H1 (cell line): Measurements from ENCODE around the gene ZNF286A. TPM values are rescaled to one million over a fixed set of nuclear protein-coding genes. Genes with fewer than 3 reads are reported as not detected.
"Not testable (repeated sequence)": the region's sequence is repeated elsewhere in the genome, so short reads cannot be mapped to it uniquely, and the experiment has no call there.

ENCODE experiments used
- CTCF ChIA-PET: fragments of 300-600 bp; sonication (Branson Sonifier 250); formaldehyde crosslinking; loops from one replicate; lab custom pipeline; 2021; ENCODE audit not compliant: partially characterized antibody; lab: Charles Lee
- POLR2A ChIA-PET: fragments of 300-600 bp; sonication (Branson Sonifier 250); formaldehyde crosslinking; loops from one replicate; lab custom pipeline; 2021; ENCODE audit warnings: inconsistent platforms; ENCODE audit not compliant: partially characterized antibody; lab: Charles Lee
- DNase-seq, 2 experiments: peaks; one replicate each; pipeline versions ENCODE4 v3.0.0 to v3.0.0-alpha.2; 2010 to 2022; ENCODE audit warnings: low spot score in 2 of 2, low read depth in 1 of 2, mixed read lengths in 1 of 2
- FAIRE-seq: peaks from 2 replicates; lab custom pipeline; 2011; peaks lifted over from hg19 to GRCh38; lab: Jason Lieb, UNC
- H2AFZ ChIP-seq: 2 replicates; pipeline ENCODE4 v1.8.1; 2012; ENCODE audit warnings: low read length, inconsistent platforms
- H2AK5ac ChIP-seq: 2 replicates; pipeline ENCODE4 v1.6.1; 2013; ENCODE audit warnings: low read depth, low read length
- H2BK120ac ChIP-seq: replicated peaks from 2 replicates; pipeline ENCODE3; 2013; ENCODE audit warnings: low read depth, low read length, inconsistent platforms
- H2BK12ac ChIP-seq: 2 replicates; pipeline ENCODE4 v1.6.1; 2013; ENCODE audit warnings: low read depth, low read length
- H2BK15ac ChIP-seq: 2 replicates; pipeline ENCODE4 v1.6.1; 2013; ENCODE audit warnings: low read length
- H2BK20ac ChIP-seq: 2 replicates; pipeline ENCODE4 v1.6.1; 2013; ENCODE audit warnings: low read length
- H2BK5ac ChIP-seq: 2 replicates; pipeline ENCODE4 v1.6.1; 2013; ENCODE audit warnings: low read depth, low read length
- H3K14ac ChIP-seq: 2 replicates; pipeline ENCODE4 v1.6.1; 2013; ENCODE audit warnings: inconsistent platforms; ENCODE audit not compliant: insufficient read length
- H3K18ac ChIP-seq: 2 replicates; pipeline ENCODE4 v1.6.1; 2013; ENCODE audit warnings: low read length; ENCODE audit errors: extremely low read depth
- H3K23ac ChIP-seq: 2 replicates; pipeline ENCODE4 v1.6.1; 2013; ENCODE audit warnings: inconsistent platforms; ENCODE audit not compliant: insufficient read length
- H3K23me2 ChIP-seq: 2 replicates; pipeline ENCODE4 v1.6.1; 2013; ENCODE audit warnings: low read depth, low read length
- H3K27ac ChIP-seq: 2 replicates; pipeline ENCODE4 v1.6.1; 2011; ENCODE audit warnings: low read depth, low read length, inconsistent platforms
- H3K27me3 ChIP-seq, 4 experiments: replicated peaks in 1 of 4; 1 replicate in 1 of 4; 2 replicates in 3 of 4; pipeline versions ENCODE4 v1.6.1 to v1.8.1; 2011 to 2013; ENCODE audit warnings: low read length in 3 of 4, mild to moderate bottlenecking in 3 of 4, inconsistent platforms in 2 of 4, mixed read lengths in 2 of 4, moderate library complexity in 1 of 4; ENCODE audit not compliant: control insufficient read depth in 3 of 4, insufficient read depth in 3 of 4; ENCODE audit errors: extremely low read depth in 1 of 4
- H3K36me3 ChIP-seq, 4 experiments: 2 replicates each; pipeline versions ENCODE4 v1.6.1 to v1.8.1; 2011 to 2013; ENCODE audit warnings: mild to moderate bottlenecking in 4 of 4, low read length in 3 of 4, moderate library complexity in 2 of 4, control low read depth in 1 of 4, inconsistent platforms in 1 of 4; ENCODE audit not compliant: insufficient read depth in 4 of 4, control insufficient read depth in 2 of 4
- H3K4ac ChIP-seq: replicated peaks from 2 replicates; pipeline ENCODE3; 2013; ENCODE audit warnings: low read length, low read depth, mixed read lengths, inconsistent platforms; ENCODE audit not compliant: insufficient read length
- H3K4me1 ChIP-seq, 4 experiments: replicated peaks in 1 of 4; 1 replicate in 1 of 4; 2 replicates in 3 of 4; pipeline versions ENCODE4 v1.6.1 to v1.8.1; 2011 to 2013; ENCODE audit warnings: low read length in 3 of 4, inconsistent platforms in 2 of 4, mixed read lengths in 1 of 4; ENCODE audit not compliant: insufficient read depth in 4 of 4, control insufficient read depth in 3 of 4
- H3K4me2 ChIP-seq, 2 experiments: 2 replicates each; pipeline versions ENCODE4 v1.6.1 to v1.8.1; 2011 to 2013; ENCODE audit warnings: low read depth in 2 of 2, low read length in 2 of 2, control low read depth in 1 of 2, inconsistent platforms in 1 of 2, mild to moderate bottlenecking in 1 of 2; ENCODE audit not compliant: insufficient read depth in 1 of 2
- H3K4me3 ChIP-seq, 4 experiments: fragments of 200-600, 300-600 bp in 1 of 4; sonication (generic), shearing (Covaris generic), sonication (Bioruptor Twin) in 1 of 4; 2 replicates each; pipeline versions ENCODE4 v1.5.1 to v1.8.1; 2011 to 2016; ENCODE audit warnings: low read length in 4 of 4, low read depth in 3 of 4, control low read depth in 2 of 4, inconsistent platforms in 2 of 4, mild to moderate bottlenecking in 2 of 4, mixed read lengths in 1 of 4, moderate library complexity in 1 of 4; ENCODE audit not compliant: insufficient read depth in 2 of 4; ENCODE audit errors: extremely low read depth in 1 of 4
- H3K56ac ChIP-seq: replicated peaks from 2 replicates; pipeline ENCODE3; 2013; ENCODE audit warnings: low read depth, mild to moderate bottlenecking, mixed read lengths, low read length, inconsistent platforms; ENCODE audit not compliant: insufficient read length
- H3K79me1 ChIP-seq: 2 replicates; pipeline ENCODE4 v1.6.1; 2013; ENCODE audit warnings: low read depth, low read length, control low read depth
- H3K79me2 ChIP-seq, 2 experiments: 2 replicates each; pipeline versions ENCODE4 v1.6.1 to v1.8.1; 2012 to 2013; ENCODE audit warnings: low read length in 2 of 2, mild to moderate bottlenecking in 2 of 2, inconsistent platforms in 1 of 2; ENCODE audit not compliant: insufficient read depth in 2 of 2, control insufficient read depth in 1 of 2
- H3K9ac ChIP-seq, 4 experiments: replicated peaks in 1 of 4; 1 replicate in 1 of 4; 2 replicates in 3 of 4; pipeline versions ENCODE4 v1.6.1 to v1.8.1; 2011 to 2013; ENCODE audit warnings: low read depth in 3 of 4, low read length in 3 of 4, control low read depth in 2 of 4, mild to moderate bottlenecking in 2 of 4, moderate library complexity in 2 of 4, inconsistent platforms in 1 of 4; ENCODE audit errors: extremely low read depth in 1 of 4
- H3K9me3 ChIP-seq, 2 experiments: 2 replicates each; pipeline versions ENCODE4 v1.6.1 to v1.8.1; 2012 to 2013; ENCODE audit warnings: mild to moderate bottlenecking in 2 of 2, moderate library complexity in 2 of 2, control low read depth in 1 of 2, inconsistent platforms in 1 of 2, low read depth in 1 of 2, low read length in 1 of 2, mixed read lengths in 1 of 2; ENCODE audit not compliant: insufficient read depth in 2 of 2
- H4K20me1 ChIP-seq, 2 experiments: replicated peaks in 1 of 2; 2 replicates each; pipeline versions ENCODE3 to v1.8.1; 2011 to 2013; ENCODE audit warnings: inconsistent platforms in 2 of 2, low read length in 2 of 2, mild to moderate bottlenecking in 1 of 2; ENCODE audit not compliant: insufficient read depth in 2 of 2, control insufficient read depth in 1 of 2
- H4K5ac ChIP-seq: 2 replicates; pipeline ENCODE4 v1.6.1; 2013; ENCODE audit warnings: low read length, low read depth, mixed read lengths, inconsistent platforms; ENCODE audit not compliant: insufficient read length
- H4K8ac ChIP-seq: 2 replicates; pipeline ENCODE4 v1.8.0; 2013; ENCODE audit warnings: mild to moderate bottlenecking, moderate library complexity, low read length, inconsistent platforms; ENCODE audit not compliant: insufficient read depth; ENCODE audit errors: extremely low read depth
- H4K91ac ChIP-seq: replicated peaks from 2 replicates; pipeline ENCODE3; 2013; ENCODE audit warnings: low read length, mixed read lengths, inconsistent platforms; ENCODE audit not compliant: insufficient read length
- BRCA1 ChIP-seq: IDR thresholded peaks from 2 replicates; pipeline ENCODE4 v1.6.1; 2012; ENCODE audit warnings: low read depth, low read length, improper control_type of control experiment
- CHD2 ChIP-seq: IDR thresholded peaks from 2 replicates; pipeline ENCODE4 v1.6.1; 2012; ENCODE audit warnings: low read length, improper control_type of control experiment
- MAX ChIP-seq: IDR thresholded peaks from 2 replicates; pipeline ENCODE4 v1.6.1; 2012; ENCODE audit warnings: inconsistent platforms
- NRF1 ChIP-seq: IDR thresholded peaks from 2 replicates; pipeline ENCODE4 v1.6.1; 2011; ENCODE audit warnings: mild to moderate bottlenecking, low read depth, low read length, improper control_type of control experiment
- PHF8 ChIP-seq: fragments of 200-600 bp; sonication (generic); conservative IDR thresholded peaks from 2 replicates; pipeline ENCODE4 v1.7.1; 2012; ENCODE audit warnings: low read depth, mild to moderate bottlenecking, inconsistent platforms, low read length, moderate library complexity
- POLR2A ChIP-seq, 2 experiments: IDR thresholded peaks; 1 replicate in 1 of 2; 2 replicates in 1 of 2; pipeline ENCODE4 v1.6.1; 2011; ENCODE audit warnings: low read depth in 2 of 2, low read length in 2 of 2, mild to moderate bottlenecking in 2 of 2; ENCODE audit errors: control extremely low read depth in 1 of 2
- POLR2AphosphoS5 ChIP-seq: IDR thresholded peaks from 2 replicates; pipeline ENCODE4 v1.6.1; 2011; ENCODE audit warnings: low read depth, low read length
- SIN3A ChIP-seq, 2 experiments: IDR thresholded peaks in 1 of 2; conservative IDR thresholded peaks in 1 of 2; 2 replicates each; pipeline ENCODE4 v1.6.1; 2011 to 2012; ENCODE audit warnings: low read length in 2 of 2, improper control_type of control experiment in 1 of 2, low read depth in 1 of 2, mild to moderate bottlenecking in 1 of 2
- SIX5 ChIP-seq: IDR thresholded peaks from 2 replicates; pipeline ENCODE4 v1.6.1; 2011; ENCODE audit warnings: mild to moderate bottlenecking, low read depth, low read length
- TAF1 ChIP-seq: IDR thresholded peaks from 2 replicates; pipeline ENCODE4 v1.6.1; 2011; ENCODE audit warnings: mild to moderate bottlenecking, low read depth, low read length
- WGBS, 2 experiments: shearing (Covaris generic) in 1 of 2; methylation state at CpG; one replicate each; pipeline versions ENCODE4 v1.1.6 to v1.1.7; 2013 to 2015; ENCODE audit warnings: low lambda C conversion rate in 2 of 2, mixed read lengths in 2 of 2, inconsistent platforms in 1 of 2, low coverage in 1 of 2, missing lambda C conversion rate in 1 of 2; ENCODE audit not compliant: insufficient replicate concordance in 2 of 2, insufficient coverage in 1 of 2, insufficient read length in 1 of 2; ENCODE audit errors: extremely low coverage in 1 of 2, missing lambda C conversion rate in 1 of 2; 5-methylcytosine and 5-hydroxymethylcytosine counted together
- long read RNA-seq, 2 experiments: library from RNA in 1 of 2; library from capped mRNA in 1 of 2; stranded (forward); transcript quantifications; one replicate each; pipeline ENCODE4 v2.0.0, GENCODE V29; 2021; ENCODE audit warnings: inconsistent platforms in 1 of 2
- polyA minus RNA-seq, 3 experiments: library from RNA; depleted of rRNA, polyadenylated mRNA; stranded (reverse); fragments of >200 nt; gene quantifications; 1 replicate in 2 of 3; 2 replicates in 1 of 3; pipeline ENCODE4 v1.2.3, GENCODE V29; 2011
- polyA plus RNA-seq, 7 experiments: library from polyadenylated mRNA; depleted of rRNA in 3 of 7; stranded (reverse) in 5 of 7; unstranded in 2 of 7; fragments of >200 nt in 5 of 7; fragments of 200-250 nt in 2 of 7; gene quantifications; 1 replicate in 5 of 7; 2 replicates in 1 of 7; 4 replicates in 1 of 7; pipeline versions ENCODE4 v1.2.1 to v1.2.3, GENCODE V29; 2011 to 2013; ENCODE audit warnings: missing spikeins in 2 of 7, mixed read lengths in 2 of 7
- total RNA-seq: library from RNA; stranded (reverse); fragmentation: NEBNext Ultra II Directional; extraction: Animal tissue kit (Norgen Biotek cat#: 25700); gene quantifications from 2 replicates; pipeline ENCODE4 v1.2.1, GENCODE V29; 2021

The ZNF286A gene
- total RNA-seq = 100.0 and 100 TPM in 2 replicates
- polyA plus RNA-seq (2011; rRNA removed) = 13.7 and 18.2 TPM in 2 replicates
- polyA plus RNA-seq (2011; cell fraction: cytosol; rRNA removed) = 27.9 TPM
- polyA plus RNA-seq (2011; cell fraction: nucleus; rRNA removed) = 23.8 TPM
- polyA plus RNA-seq (2012, experiment 1 of 2) = 33.9 to 54.7 TPM (median 37.1 TPM) in 4 replicates
- polyA plus RNA-seq (2012, experiment 2 of 2) = 4.2 TPM
- polyA plus RNA-seq (2013, experiment 1 of 2) = 44.8 TPM
- 41.5 TPM for polyA plus RNA-seq (2013, experiment 2 of 2)
- 49.0 and 60.8 TPM in 2 replicates for polyA minus RNA-seq (2011; rRNA and poly(A)+ RNA removed)
- 22.2 TPM for polyA minus RNA-seq (2011; cell fraction: cytosol; rRNA and poly(A)+ RNA removed)
- 70.8 TPM for polyA minus RNA-seq (2011; cell fraction: nucleus; rRNA and poly(A)+ RNA removed)
- long read RNA-seq, experiment 1, full-length matches to known transcripts = 1 of 7 reads
- long read RNA-seq, experiment 1, partial matches to known transcripts = 4 of 7 reads
- long read RNA-seq, experiment 1, other reads (novel, unspliced or antisense) = 2 of 7 reads
- long read RNA-seq, experiment 2, full-length matches to known transcripts = 2 of 4 reads
- long read RNA-seq, experiment 2, partial matches to known transcripts = 2 of 4 reads
- long read RNA-seq, experiment 2, other reads (novel, unspliced or antisense) = 0 of 4 reads

DNA sequence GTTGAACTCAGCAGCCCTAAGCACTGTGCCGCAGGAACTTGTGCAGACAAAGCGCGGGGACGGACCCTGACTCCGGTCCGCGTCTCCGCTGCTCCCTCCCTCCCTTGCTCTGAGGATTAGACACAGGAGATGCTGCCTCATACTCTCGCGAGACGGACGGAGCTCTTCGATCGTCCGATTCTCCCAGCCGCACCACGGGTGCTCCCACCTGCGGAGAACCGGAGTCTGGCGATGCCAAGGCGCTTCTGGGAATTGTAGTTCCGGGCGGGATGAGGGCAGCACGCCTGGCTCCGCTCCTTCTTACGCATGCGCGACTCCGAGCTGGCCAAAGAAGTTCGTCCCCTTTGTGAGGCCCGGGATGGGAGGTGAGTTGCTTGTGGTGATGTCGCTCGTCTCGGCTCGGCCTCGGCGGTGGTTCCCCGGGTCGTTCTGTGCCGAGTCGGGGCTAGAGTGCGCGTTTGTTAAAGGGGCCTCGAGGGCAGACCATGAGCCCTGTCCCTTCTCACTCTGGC, at the start of gene ZNF286A:
ZNF286A (plus strand) TSS at position 340 of the 512 bp plus-strand sequence. CDS start 578 bp downstream, outside the sequence.
- WGBS, 2 experiments = 0% methylated on average over 35 of the region's 44 CpGs; no CpG with 5 or more reads in 1 of the 2 experiments
- H2BK120ac ChIP-seq, H3K27me3 ChIP-seq, H2BK15ac ChIP-seq, H3K27ac ChIP-seq, H3K4me1 ChIP-seq, CTCF ChIA-PET, H3K79me1 ChIP-seq, H3K23me2 ChIP-seq, H2BK5ac ChIP-seq, H3K9me3 ChIP-seq, H2BK12ac ChIP-seq, H3K79me2 ChIP-seq, H3K4ac ChIP-seq, H2AK5ac ChIP-seq, H2AFZ ChIP-seq, H4K20me1 ChIP-seq, H3K18ac ChIP-seq, H3K23ac ChIP-seq, H3K56ac ChIP-seq, H2BK20ac ChIP-seq, H4K5ac ChIP-seq, H4K91ac ChIP-seq, H3K14ac ChIP-seq: not testable (repeated sequence)
- POLR2A ChIA-PET = interaction anchor here (0.6 kb wide), 1 partner anchor 1383 kb away, joined by 3 read pairs; no protein-coding TSS in a partner anchor
- Histone ChIP-seq H3K4me3 (peak within 1 kb of the TSS; percentile 37 to 71 (median 56)), H3K36me3 (peaks cover 0 to 10% (median 5%) of the 10 kb centered on the region in 4 experiments; a peak in 4 of 8 replicates), H3K9ac (peak within 1 kb of the TSS in 3 of 4 experiments; percentile 35 to 75 (median 65); a peak in 6 of 7 replicates), H4K8ac (peak within 1 kb of the TSS; percentile 21; the same call in 1 of the 2 replicates), H3K4me2 (peak within 1 kb of the TSS; percentile 39 to 51; a peak in 3 of 4 replicates)
- FAIRE-seq (peak; percentile 83), DNase-seq (peak; percentile 95 to 96)
- TF ChIP-seq BRCA1 (peak; percentile 79), NRF1 (peak; percentile 72), POLR2A (IDR thresholded peaks at IDR 0.05; ENCODE audit: control extremely low read depth in 1 of 2, low read depth in 2 of 2, low read length in 2 of 2) (peak; percentile 44 to 76; a peak in 2 of 3 replicates), PHF8 (peak; percentile 18; the same call in 1 of the 2 replicates), TAF1 (peak; percentile 67), POLR2AphosphoS5 (peak; percentile 86; the same call in 1 of the 2 replicates), CHD2 (peak; percentile 93), SIX5 (peak; percentile 52), SIN3A (conservative IDR thresholded peaks at IDR 0.05 in 1 of 2, IDR thresholded peaks at IDR 0.05 in 1 of 2; ENCODE audit: low read depth in 1 of 2, low read length in 2 of 2) (0 out of 4 replicates have a peak, but pooled peaks of 1 of the 2 experiments have one; percentile 20), MAX (peak; percentile 8; the same call in 1 of the 2 replicates)
